Measurements from ENCODE around the gene KCTD11.

DNA sequence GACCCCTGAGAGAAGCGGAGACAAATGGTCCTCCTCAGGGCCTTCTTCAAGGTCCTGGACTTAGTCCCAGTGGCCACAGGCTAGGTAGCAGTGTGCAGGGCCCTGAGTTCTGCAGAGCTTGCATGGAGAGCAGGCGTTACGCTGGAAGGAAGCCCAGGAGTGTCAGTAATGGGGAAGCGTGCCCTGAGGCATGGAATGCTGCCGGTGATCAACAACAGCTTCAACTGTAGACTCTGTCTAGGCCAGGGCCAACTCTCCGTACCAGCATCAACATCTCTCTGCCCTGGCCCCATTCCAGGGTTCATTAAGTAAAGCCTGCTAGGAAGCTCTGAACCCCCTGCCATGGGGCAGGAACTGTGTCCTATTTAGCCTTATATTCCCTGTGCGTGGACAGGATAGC is 28.4 kb downstream of the KCTD11 start:
- TF ChIP-seq GLIS3 (CRISPR knock-in tag; IDR thresholded peaks at IDR 0.05) (no peak), CSDC2 (CRISPR knock-in tag; IDR thresholded peaks at IDR 0.05) (no peak), ZNF70 (CRISPR knock-in tag; IDR thresholded peaks at IDR 0.05) (no peak), ISL1 (CRISPR knock-in tag; IDR thresholded peaks at IDR 0.05) (no peak)
- TF ChIP-seq, protein P1, sequence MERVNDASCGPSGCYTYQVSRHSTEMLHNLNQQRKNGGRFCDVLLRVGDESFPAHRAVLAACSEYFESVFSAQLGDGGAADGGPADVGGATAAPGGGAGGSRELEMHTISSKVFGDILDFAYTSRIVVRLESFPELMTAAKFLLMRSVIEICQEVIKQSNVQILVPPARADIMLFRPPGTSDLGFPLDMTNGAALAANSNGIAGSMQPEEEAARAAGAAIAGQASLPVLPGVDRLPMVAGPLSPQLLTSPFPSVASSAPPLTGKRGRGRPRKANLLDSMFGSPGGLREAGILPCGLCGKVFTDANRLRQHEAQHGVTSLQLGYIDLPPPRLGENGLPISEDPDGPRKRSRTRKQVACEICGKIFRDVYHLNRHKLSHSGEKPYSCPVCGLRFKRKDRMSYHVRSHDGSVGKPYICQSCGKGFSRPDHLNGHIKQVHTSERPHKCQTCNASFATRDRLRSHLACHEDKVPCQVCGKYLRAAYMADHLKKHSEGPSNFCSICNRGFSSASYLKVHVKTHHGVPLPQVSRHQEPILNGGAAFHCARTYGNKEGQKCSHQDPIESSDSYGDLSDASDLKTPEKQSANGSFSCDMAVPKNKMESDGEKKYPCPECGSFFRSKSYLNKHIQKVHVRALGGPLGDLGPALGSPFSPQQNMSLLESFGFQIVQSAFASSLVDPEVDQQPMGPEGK (CRISPR knock-in tag; IDR thresholded peaks at IDR 0.05; ENCODE audit: borderline replicate concordance), result no peak
